Prostate gland (tissue), 2 donors: ENCODE results near the gene DDX39B. TPM values are rescaled to one million over a fixed set of nuclear protein-coding genes. Genes with fewer than 3 reads are reported as not detected.

Experiments
- DNase-seq: peaks from one replicate; pipeline ENCODE4 v3.0.0-alpha.2; 2019; ENCODE audit warnings: low spot score
- H3K27ac ChIP-seq, 2 donors: fragments of 200-600 bp; sonication (generic); 2 replicates each; pipeline ENCODE4 v1.5.1; 2017 to 2019
- H3K27me3 ChIP-seq: fragments of 200-600 bp; sonication (generic); replicated peaks from 2 replicates; pipeline ENCODE4 v1.5.1; 2019; ENCODE audit not compliant: insufficient read depth
- H3K36me3 ChIP-seq, 2 donors: fragments of 200-600 bp; sonication (generic); 1 replicate in 1 of 2; 2 replicates in 1 of 2; pipeline versions ENCODE4 v1.5.1 to v1.8.1; 2017 to 2019
- H3K4me1 ChIP-seq: fragments of 200-600 bp; sonication (generic); replicated peaks from 2 replicates; pipeline ENCODE4 v1.5.1; 2019
- H3K4me3 ChIP-seq, 2 donors: fragments of 200-600 bp; sonication (generic); 2 replicates each; pipeline ENCODE4 v1.5.1; 2017 to 2019
- H3K9me3 ChIP-seq: fragments of 200-600 bp; sonication (generic); 2 replicates; pipeline ENCODE4 v1.5.1; 2017
- POLR2A ChIP-seq: fragments of 450-650 bp; IDR thresholded peaks from one replicate; pipeline ENCODE4 v1.6.1; 2016; ENCODE audit warnings: antibody characterized with exemption, mild to moderate bottlenecking
- POLR2AphosphoS5 ChIP-seq: sonication (generic); formaldehyde crosslinking; IDR thresholded peaks from one replicate; pipeline ENCODE4 v1.6.1; 2017; ENCODE audit warnings: antibody characterized with exemption
- WGBS: methylation state at CpG from one replicate; pipeline ENCODE4 v1.1.5; 2018; 5-methylcytosine and 5-hydroxymethylcytosine counted together
- intact Hi-C: fragments of 100-400 bp; cut with DNase I; formaldehyde crosslinking; loops from one replicate; pipeline ENCODE4 v1.14.2; 2022
- total RNA-seq, 2 donors: library from RNA; depleted of rRNA; stranded (reverse); fragments of >200 nt; gene quantifications; one replicate each; pipeline ENCODE4 v1.1.0, GENCODE V29; 2016
- TF ChIP-seq, protein P1 (sequence below), 4 experiments: fragments of 200-600 bp in 2 of 4; fragments of 450-650 bp in 2 of 4; sonication (generic) in 2 of 4; IDR thresholded peaks; 1 replicate in 3 of 4; 2 replicates in 1 of 4; pipeline ENCODE4 v1.5.1; 2016 to 2019; ENCODE audit warnings: antibody characterized with exemption in 4 of 4, mild to moderate bottlenecking in 2 of 4, moderate library complexity in 2 of 4

Gene DDX39B
- total RNA-seq, 2 donors from 2014 or later, result 227 to 390 TPM

DNA sequence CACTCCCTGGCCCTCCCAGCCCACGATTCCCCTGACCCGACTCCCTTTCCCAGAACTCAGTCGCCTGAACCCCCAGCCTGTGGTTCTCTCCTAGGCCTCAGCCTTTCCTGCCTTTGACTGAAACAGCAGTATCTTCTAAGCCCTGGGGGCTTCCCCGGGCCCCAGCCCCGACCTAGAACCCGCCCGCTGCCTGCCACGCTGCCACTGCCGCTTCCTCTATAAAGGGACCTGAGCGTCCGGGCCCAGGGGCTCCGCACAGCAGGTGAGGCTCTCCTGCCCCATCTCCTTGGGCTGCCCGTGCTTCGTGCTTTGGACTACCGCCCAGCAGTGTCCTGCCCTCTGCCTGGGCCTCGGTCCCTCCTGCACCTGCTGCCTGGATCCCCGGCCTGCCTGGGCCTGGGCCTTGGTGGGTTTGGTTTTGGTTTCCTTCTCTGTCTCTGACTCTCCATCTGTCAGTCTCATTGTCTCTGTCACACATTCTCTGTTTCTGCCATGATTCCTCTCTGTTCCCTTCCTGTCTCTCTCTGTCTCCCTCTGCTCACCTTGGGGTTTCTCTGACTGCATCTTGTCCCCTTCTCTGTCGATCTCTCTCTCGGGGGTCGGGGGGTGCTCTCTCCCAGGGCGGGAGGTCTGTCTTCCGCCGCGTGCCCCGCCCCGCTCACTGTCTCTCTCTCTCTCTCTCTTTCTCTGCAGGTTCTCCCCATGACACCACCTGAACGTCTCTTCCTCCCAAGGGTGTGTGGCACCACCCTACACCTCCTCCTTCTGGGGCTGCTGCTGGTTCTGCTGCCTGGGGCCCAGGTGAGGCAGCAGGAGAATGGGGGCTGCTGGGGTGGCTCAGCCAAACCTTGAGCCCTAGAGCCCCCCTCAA, 30.5 kb upstream of the DDX39B start, which contains the start of gene LTA:
TSS of gene LTA (plus strand) at position 249 of the 871 bp plus-strand sequence. CDS start at position 703, 454 bp downstream.
- no peak for DNase-seq
- Histone ChIP-seq H3K4me3 (no peak within 1 kb of the TSS), H3K27ac (no peak within 1 kb of the TSS), H3K4me1 (no peaks in the 10 kb centered on the region), H3K9me3 (no peaks in the 10 kb centered on the region), H3K27me3 (no peaks in the 10 kb centered on the region), H3K36me3 (no peaks in the 10 kb centered on the region)
- 84% methylated on average over 27 of the region's 27 CpGs for WGBS
- TF ChIP-seq, protein P1, sequence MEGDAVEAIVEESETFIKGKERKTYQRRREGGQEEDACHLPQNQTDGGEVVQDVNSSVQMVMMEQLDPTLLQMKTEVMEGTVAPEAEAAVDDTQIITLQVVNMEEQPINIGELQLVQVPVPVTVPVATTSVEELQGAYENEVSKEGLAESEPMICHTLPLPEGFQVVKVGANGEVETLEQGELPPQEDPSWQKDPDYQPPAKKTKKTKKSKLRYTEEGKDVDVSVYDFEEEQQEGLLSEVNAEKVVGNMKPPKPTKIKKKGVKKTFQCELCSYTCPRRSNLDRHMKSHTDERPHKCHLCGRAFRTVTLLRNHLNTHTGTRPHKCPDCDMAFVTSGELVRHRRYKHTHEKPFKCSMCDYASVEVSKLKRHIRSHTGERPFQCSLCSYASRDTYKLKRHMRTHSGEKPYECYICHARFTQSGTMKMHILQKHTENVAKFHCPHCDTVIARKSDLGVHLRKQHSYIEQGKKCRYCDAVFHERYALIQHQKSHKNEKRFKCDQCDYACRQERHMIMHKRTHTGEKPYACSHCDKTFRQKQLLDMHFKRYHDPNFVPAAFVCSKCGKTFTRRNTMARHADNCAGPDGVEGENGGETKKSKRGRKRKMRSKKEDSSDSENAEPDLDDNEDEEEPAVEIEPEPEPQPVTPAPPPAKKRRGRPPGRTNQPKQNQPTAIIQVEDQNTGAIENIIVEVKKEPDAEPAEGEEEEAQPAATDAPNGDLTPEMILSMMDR (IDR thresholded peaks at IDR 0.05), result no peak
- no peak for TF ChIP-seq POLR2A
- intact Hi-C loops, result no loop called here

DNA sequence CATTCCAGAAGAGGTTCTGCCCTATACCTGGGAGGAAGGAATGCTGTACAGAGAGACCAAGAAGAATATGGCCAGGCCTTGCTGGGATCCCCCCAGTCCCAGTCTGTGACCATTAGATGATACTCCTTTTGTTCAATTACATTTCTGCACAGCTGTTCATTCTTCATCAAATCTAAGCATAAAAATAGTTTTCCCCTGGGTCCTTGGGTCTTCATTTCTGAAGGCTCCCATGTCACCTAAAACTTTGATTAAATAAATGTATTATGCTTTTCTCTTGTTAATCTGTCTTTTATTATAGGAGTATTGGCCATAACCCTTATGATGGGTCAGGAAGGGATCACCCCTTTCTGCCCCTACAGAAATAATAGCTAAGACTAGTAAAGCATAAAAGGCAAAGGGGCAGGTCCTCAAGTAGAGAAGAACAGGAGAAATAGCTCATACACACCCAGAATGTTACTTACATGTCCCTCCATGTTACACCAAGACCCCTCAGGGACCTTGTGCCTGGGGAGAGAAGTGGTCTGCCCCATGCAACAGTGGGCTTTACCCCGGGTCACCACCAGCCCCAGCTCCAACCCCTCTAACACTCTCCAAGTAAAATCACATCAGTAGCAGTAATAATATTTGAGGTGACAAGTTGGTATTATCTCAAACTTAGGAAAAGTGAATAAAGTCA, 28.2 kb upstream of the DDX39B start:
- intact Hi-C loops, result no loop called here
- H3K4me1 ChIP-seq, result no peaks in the 10 kb centered on the region
- no peaks in the 10 kb centered on the region for H3K27me3 ChIP-seq
- no peak overlapping the region for H3K27ac ChIP-seq
- H3K4me3 ChIP-seq, result no peak overlapping the region
- no peak for TF ChIP-seq POLR2AphosphoS5
- TF ChIP-seq, protein P1 (IDR thresholded peaks at IDR 0.05), result no peak
- TF ChIP-seq POLR2A, result no peak
- WGBS, result 100% methylated on average over 1 of the region's 1 CpG
- H3K36me3 ChIP-seq, result no peaks in the 10 kb centered on the region
- H3K9me3 ChIP-seq, result no peaks in the 10 kb centered on the region
- DNase-seq, result no peak

DNA sequence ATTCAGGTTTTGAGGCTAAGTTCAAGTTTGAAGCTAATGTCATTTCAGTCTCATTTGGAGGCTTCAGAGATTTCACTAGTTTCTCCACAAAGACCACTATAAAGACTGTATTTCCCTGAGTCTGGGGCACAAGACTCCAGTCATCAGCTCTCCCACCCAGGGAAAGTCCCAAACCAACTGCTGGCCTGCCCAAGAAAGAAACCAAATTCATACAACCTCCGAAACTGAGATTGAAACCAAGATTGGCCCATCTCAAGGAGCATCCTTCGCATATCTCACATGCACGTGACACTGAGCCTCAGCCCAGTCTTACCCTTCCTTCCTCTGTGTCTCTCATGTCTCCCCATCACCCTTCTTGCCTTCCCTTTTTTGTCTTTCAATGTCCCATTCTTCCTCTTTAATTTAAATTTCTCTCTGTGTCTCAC, 26.7 kb upstream of the DDX39B start:
- Histone ChIP-seq H3K36me3 (no peaks in the 10 kb centered on the region), H3K27ac (no peak overlapping the region), H3K4me3 (no peak overlapping the region), H3K4me1 (no peaks in the 10 kb centered on the region), H3K9me3 (no peaks in the 10 kb centered on the region), H3K27me3 (no peaks in the 10 kb centered on the region)
- 76% methylated on average over 3 of the region's 3 CpGs for WGBS
- no peak for DNase-seq
- intact Hi-C loops, result no loop called here
- TF ChIP-seq POLR2AphosphoS5 (no peak), POLR2A (no peak)
- TF ChIP-seq, protein P1 (IDR thresholded peaks at IDR 0.05), result no peak

DNA sequence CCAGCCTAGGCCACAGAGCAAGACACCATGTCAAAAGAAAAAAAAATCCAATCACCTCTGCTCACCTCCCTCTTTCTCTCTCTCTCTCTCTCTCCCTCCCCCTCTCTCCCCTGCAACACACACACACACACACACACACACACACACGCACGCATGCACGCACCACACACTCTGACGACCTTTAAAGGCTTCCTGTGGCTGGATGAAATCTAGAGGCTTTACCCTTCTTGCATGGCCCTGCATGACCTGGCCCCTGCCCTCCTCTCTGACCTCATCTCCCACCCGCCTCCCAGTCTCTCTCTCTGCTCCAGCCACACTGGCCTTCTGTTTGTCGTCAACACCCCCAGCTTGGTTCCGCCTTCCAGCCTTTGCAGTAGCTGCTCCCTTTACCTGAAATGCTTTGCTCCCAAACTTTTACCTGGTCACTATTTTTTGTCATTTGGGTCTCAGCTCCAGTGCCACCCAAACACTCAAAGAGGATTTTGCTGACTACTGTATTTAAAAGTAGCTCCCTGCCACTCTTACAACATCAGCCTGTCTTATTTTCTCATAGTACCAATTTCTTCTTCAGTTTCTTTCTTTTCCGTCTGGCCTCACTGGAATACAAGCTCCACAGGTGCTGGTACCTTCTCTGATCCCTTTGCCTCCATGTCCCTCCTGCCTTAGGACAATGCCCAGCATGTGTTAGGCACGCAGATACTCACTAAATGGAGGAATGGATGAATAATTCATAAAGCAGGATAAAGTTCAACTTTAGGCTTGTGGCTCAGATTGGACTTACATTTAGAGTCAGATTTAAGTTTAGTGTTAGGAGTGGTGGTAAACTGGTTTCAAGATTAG, 25.9 kb upstream of the DDX39B start:
- no peaks in the 10 kb centered on the region for H3K27me3 ChIP-seq
- no peaks in the 10 kb centered on the region for H3K9me3 ChIP-seq
- H3K36me3 ChIP-seq, result no peaks in the 10 kb centered on the region
- 46% methylated on average over 9 of the region's 9 CpGs for WGBS
- no peak overlapping the region for H3K27ac ChIP-seq
- H3K4me3 ChIP-seq, result no peak overlapping the region
- intact Hi-C loops, result no loop called here
- TF ChIP-seq, protein P1 (IDR thresholded peaks at IDR 0.05), result no peak
- TF ChIP-seq POLR2AphosphoS5 (no peak), POLR2A (no peak)
- no peak for DNase-seq
- H3K4me1 ChIP-seq, result no peaks in the 10 kb centered on the region
